GM18526 (cell line): ENCODE measurements around the gene APOL4.

ENCODE experiments used
- POLR2A ChIP-seq: IDR thresholded peaks from 3 replicates; pipeline ENCODE4 v1.6.1; 2011; ENCODE audit not compliant: insufficient read length; ENCODE audit errors: extremely low read depth

Gene APOL4, protein sequence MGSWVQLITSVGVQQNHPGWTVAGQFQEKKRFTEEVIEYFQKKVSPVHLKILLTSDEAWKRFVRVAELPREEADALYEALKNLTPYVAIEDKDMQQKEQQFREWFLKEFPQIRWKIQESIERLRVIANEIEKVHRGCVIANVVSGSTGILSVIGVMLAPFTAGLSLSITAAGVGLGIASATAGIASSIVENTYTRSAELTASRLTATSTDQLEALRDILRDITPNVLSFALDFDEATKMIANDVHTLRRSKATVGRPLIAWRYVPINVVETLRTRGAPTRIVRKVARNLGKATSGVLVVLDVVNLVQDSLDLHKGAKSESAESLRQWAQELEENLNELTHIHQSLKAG

DNA sequence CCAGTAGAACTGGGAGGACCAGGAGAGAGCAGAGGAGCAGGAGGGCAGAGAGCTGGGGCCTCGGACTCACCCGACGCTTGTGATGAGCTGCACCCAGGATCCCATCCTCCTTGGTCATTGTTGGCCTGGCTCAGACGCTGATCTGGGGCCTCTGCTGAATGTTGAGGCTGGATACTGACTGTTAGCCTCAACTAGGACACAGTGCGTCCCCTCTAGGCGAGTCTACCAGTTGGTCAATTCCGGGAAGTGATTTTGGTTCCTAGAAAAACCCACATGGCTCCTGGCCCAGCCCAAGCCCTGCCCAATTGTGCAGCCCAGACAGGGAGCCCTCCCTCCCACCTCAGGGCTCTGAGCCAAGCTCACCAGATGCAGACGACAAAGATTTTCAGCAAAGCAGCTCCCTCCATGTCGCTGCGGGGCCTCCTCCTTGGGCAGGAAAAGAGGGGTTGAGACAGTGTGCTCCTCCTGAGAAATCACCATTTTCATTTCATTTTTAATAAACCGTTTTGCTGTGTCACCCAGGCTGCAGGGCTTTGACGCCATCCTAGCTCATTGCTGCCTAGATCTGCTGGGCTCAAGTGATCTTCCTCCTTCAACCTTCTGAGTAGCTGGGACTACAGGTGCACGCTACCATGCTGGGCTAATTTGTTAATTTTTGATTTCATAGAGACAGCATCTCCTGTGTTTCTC, at the start of gene APOL4:
Gene APOL4, minus strand, starts transcription at position 180 of the 690 bp plus-strand sequence. Its CDS starts 75 bp downstream, at position 105.
- no peak for TF ChIP-seq POLR2A

DNA sequence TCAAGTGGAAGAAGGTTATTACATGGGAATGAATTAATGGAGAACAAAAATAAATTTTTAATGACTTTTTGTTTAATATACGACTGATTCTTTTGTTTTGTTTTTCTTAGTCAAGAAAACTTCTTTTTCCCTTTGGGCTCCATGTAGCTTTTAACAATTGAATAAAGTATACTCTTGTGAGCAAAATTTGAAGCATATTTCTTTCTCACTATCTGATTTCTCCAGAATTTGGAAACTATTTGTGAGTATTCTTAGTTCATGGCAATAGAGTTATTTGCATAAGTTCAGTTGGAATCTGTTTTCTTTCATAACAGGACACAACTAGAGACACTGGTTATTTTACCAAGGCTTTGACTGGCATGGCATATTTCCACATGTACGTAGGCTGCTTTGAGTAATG, 47.6 kb upstream of the APOL4 start:
- no peak for TF ChIP-seq POLR2A

DNA sequence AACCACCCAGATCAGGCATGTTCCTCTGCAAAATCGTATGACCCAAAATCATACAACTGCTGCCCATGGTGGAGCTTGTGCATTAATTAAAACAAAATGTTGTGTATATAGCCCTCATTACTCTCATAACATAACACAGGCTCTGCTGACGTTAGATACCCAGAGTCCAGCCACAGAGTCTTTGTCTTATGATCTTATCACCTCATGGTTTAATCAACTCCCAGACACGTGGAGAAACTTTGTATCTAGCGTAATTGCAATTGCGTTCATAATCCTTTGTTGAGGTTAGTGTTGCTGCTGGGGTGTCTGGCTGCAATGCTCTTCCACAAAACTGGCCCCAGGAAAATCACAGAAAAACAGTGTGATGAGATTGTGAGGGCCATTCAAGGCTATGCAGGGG, 46.3 kb upstream of the APOL4 start:
- TF ChIP-seq POLR2A, result no peak

DNA sequence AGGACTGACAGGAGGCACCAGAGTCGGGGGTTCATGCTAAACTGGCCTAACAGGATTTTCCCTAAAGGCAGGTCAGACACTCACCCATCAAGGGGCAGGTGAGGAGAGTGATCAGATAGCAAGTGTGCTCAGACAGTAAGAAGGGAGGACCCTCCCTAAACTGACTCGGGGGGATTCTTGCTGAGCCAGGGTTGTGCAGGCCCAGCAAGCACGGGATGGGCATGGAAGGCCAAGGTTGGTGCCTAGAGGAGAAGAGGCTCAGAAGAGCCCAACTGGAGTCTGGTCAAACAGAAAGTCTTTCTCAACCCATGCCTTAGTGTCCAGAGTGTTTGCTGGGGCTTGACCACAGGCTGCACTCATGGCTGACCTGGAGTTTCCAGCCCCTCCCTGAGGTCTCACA, 45.1 kb upstream of the APOL4 start:
- no peak for TF ChIP-seq POLR2A

DNA sequence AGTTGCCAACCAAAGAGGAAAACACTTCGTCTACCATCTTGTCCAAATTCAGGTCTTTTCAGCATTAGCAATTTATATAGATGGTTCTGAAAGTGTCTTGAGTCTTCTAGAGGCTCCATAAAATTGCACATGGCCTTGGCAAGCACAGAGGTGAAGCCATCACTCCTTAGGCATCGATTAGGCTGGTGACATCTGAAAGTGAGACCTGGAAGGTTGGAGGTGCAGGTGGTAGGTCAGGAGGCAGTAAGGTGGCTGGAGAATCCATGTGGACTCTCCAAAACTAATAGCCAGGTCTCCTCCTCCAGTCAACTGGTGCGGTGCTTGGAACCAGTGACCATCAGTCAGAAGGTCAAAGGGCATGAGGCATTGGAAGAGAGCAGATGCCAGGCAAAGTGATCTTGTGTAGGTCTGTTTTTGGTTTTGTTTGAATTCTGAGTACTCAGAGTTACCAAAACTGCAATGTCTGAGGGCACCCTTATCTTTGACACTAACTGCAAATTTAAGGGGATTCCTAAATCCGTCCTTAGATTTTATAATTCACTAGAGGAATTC, 44.3 kb upstream of the APOL4 start:
- TF ChIP-seq POLR2A, result no peak

DNA sequence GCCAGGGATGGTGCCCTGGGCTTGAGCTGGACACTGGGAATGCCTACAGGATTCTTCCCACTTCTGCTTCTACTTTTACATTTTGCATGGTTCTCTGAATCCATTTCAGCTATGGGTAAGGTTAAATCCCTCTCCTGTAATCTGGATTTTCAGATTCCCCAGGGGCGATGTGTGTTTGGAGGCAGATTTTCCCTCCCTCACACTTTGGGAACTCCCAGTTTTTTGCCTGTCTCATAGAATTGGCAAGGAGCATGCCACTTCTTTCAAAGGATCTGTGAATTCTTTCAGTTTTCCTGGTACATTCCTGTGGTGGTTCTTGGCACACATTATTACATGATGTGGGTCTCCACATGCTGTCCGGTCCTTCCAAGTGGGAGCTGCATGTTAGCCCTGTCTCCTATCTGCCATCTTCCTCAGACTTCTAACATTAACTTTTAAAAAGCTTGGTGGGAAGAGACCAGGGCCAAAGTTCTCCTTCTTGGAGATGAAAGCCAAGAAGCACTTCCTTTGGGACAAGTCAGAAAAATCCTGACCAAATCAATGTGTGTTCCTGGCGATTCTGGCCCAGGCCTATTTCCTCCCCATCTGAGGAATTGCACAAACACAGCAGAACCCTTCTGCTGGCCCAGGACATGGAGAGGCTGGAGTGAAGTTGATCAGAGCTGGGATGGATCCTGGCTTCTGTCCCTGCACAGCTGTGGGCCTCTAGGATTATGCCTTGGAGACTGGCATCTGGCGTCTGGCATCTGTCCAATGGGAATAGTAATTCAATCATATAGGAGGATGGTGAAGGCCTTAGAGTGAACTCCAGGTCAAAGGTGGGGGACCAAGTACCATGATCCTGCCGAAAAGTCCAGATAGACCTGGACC, 43.1 kb upstream of the APOL4 start:
- no peak for TF ChIP-seq POLR2A

DNA sequence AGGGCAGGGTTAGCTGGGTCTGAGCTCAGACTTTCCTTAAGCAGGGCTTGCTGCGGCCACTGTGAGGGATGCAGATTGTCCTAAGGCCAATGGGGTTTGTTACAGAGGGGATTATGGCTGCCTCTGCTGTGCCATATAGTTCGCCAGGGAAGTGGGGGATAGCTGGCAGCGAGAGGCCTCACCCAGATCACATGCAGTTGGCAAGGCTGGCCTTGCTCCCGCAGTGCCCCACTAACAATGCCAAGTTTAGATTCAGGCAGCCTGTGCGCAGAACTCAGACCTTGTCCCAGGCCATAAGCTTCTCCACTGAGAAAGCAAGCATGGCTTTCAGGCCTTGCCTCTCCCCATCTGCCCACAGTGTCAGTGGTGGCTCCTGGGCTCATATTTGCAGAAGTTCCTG, 42.4 kb upstream of the APOL4 start:
- no peak for TF ChIP-seq POLR2A

DNA sequence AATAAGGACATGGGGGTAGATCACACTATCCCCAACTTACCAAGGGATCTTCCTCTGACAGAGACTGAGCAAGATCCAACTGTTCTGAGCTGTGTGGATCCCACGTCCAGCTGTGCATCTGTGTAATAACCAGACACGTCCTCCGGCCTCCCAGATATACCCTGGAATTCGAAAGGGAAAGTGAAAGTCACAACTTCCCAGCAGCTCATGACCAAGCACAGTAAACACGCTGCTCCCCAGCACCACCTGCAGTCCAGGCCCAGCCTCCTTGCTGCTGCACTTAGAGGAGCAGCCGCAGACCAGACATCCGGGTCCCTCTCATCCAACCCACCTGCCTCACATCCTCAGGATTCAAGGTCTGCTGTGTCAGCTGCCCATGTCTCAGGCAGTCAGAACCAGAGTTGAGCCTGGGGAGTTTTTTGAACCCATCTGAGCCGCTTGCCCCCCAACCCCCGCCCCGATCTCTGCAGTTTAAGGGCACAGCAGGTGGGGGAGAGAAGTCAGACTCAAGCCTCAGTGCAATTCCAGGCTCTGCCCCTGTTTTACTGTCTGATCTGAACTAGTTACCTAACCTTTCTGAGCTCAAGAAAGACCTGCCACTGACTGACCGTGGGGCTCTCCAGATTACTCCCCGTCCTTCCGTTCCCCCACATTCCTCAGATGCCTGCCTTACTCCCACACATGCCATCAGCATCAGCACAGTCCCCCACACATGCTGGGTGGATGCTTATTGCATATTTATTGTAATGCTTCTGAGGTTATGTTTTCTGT, 38.0 kb upstream of the APOL4 start, which contains the start of gene APOL2:
Gene APOL2, minus strand, starts transcription at position 127 of the 771 bp plus-strand sequence. CDS start 6,365 bp downstream, outside the sequence.
- peak; percentile 59 for TF ChIP-seq POLR2A

DNA sequence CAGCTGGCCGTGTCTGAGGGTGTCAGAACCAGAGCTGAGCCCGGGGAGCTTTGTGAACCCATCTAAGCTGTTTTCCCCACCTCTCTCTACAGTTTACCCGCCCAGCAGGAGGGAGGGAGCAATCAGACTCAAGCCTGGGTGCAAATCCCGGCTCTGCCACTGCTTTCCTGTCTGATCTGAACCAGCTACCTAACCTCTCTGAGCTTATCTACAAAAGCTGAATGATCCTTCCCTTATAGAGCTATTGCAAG, 37.5 kb upstream of the APOL4 start:
- TF ChIP-seq POLR2A, result no peak

DNA sequence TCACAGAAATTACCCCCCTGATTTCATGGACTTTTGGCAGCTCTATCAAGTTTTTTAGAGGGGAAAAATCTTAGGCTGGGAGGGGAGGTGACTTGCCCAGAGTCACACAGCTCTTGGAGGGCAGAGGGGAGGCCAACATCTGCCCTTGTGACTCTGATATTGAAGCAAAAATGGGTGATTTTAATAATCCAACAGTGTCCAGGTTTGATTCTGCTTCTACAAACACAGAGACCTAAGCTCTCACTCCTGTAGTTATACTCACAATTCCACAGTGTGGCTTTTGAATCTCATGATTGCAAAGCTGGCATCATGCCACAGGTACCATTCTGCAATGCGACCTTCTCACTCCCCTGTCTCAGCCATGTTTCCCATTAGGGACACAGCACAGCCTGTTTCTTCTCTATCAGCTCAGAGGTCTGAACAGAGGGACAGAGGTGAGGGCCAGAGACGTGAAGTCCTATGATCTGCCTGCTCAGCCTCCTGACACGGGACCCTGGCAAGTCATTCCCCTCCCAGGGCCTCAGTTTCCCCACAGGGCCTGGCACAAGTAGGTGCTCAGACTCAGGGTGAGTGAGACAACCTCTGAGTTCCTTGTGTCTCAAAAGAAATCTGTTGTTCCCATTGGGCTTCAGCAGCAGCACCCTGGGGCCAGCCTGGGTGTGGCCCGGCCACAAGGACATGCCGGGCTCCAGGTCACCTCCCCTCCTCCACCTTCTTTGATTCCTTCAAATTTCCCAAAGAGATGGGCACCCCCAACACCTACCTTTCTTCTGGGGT, 37.0 kb upstream of the APOL4 start:
- no peak for TF ChIP-seq POLR2A

DNA sequence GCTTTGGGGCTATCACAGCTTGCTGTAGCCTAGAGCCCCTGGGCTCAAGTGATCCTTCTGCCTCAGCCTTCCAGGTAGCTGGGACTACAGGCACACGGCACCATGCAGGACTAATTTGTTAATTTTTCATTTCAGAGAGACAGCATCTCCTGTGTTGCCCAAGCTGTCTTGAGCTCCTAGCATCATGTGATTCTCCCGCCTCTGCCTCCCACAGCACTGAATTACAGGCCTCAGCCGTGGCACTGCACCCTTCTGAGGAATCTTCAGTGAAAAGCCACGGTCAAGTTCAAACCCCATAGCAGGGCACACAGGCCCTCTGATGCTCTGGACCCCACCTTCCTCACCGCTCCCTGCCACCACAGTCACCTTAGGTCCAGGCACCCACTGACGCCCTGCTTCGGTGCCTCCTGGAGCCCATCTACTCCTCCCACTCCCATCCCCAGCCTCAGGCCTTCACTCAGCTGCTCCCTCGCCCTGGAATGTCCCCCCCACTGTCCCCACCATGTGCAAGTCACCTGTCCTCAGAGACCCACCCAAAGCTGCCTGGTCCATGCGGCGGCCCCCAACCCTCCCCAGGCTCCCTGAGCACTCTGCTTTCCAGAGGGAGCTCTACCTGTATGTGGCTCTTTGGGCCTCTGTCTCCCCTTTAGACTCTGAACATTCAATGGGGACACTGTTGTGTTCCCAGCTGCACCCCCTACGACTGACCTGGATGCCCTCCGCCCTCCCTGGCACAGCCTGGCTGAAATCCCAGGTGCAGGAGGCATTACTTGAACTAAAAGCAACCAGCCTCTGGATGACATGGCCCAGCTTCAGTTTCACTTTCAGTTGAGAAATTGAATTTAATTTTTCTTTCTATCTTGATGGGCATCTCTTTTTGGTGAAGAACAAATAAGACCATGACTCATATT, 36.1 kb upstream of the APOL4 start:
- no peak for TF ChIP-seq POLR2A

DNA sequence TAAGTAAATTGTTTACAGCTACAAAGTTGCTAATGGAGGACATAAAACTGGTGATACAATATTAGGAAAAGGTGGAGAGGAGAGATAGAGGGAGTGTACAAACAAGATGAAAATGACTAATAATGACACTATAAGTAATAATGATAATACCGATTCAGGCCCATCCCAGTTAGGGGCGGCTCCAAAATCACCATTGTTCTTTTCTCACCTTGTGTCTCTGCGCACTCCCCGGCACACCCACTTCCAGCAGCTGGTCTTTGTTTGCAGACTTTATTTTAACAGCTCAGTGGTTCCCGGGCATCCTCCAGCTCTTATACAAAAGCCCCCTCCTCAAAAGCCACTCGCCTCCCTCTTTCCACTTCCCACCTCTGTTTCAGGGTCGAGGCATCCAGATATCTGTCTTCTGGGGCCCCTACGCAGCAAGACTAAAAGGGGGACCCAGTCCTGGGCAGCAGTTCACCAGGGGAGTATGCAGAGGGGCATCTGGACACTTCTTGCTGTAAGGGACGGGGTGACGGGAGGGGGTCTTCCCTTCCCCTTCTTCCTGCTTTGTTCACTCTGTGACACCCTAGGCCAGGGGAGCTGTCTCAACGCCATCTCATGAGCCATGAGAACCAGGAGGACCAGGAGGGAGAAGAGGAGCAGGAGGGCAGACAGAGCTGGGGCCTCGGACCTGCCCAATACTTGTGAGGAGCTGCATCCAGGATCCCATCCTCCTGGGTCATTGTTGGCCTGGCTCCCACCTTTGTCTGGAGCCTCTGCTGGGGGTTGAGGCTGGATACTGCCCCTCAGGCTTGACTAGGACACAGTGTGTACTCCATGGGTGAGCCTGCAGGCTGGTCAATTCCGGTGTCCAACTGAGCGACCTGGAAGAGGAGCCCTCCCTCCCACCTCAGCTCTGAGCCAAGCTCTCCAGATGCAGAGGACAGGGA, 35.0 kb upstream of the APOL4 start:
- TF ChIP-seq POLR2A, result no peak

DNA sequence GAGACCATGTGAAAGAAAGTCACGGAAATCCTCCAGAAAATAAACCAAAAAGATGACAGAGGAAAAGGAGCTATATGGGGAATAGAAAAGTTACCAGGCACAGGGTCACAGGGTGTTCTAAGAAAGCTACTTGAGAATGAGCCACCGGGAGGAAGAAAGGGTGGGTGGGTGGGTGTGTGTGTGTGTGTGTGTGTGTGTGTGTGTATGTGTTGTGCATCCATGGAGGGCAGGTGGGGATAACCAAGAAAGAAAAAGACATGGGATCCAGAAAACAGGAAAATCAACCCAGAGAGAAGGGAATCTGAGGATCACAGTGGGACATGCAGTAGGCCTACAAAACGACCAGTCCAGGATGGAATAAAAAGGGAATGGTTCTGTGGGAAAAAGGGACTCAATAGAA, 34.0 kb upstream of the APOL4 start:
- TF ChIP-seq POLR2A, result no peak
